Memory B cell (primary cell): ENCODE measurements around the gene NFIX.

Source experiments
- ATAC-seq: fragments of 150-1000 bp; cut with Tn5 transposase; 2 replicates; pipeline ENCODE4 v1.10.0; 2021; ENCODE audit warnings: low read depth, mild to moderate bottlenecking, moderate library complexity
- DNase-seq, 2 donors: peaks; one replicate each; pipeline ENCODE4 v3.0.0; 2022; ENCODE audit warnings: low spot score in 2 of 2
- H3K27ac Mint-ChIP-seq: one replicate; pipeline ENCODE4 v1.8.0; 2022; ENCODE audit warnings: mild to moderate bottlenecking, moderate library complexity, mixed read lengths
- H3K27me3 Mint-ChIP-seq: one replicate; pipeline ENCODE4 v1.8.0; 2022; ENCODE audit warnings: mixed read lengths
- H3K36me3 Mint-ChIP-seq: one replicate; pipeline ENCODE4 v1.8.0; 2022; ENCODE audit warnings: mild to moderate bottlenecking, mixed read lengths
- H3K4me1 Mint-ChIP-seq: one replicate; pipeline ENCODE4 v1.8.0; 2022; ENCODE audit warnings: mixed read lengths
- H3K4me3 Mint-ChIP-seq: one replicate; pipeline ENCODE4 v1.8.0; 2022; ENCODE audit warnings: mild to moderate bottlenecking, moderate library complexity, mixed read lengths
- H3K9me3 Mint-ChIP-seq: one replicate; pipeline ENCODE4 v1.8.0; 2022; ENCODE audit warnings: mixed read lengths

Gene NFIX

GRCh38 chr19:13094771-13095392 is 99.6 kb downstream of the NFIX start:
- peak in 1 of 2 donors; percentile 51 for DNase-seq
- peak; percentile 31 for ATAC-seq
- Mint-ChIP-seq H3K36me3 (peaks cover 3% of the 10 kb centered on the region), H3K4me3 (peak overlapping the region; percentile 93), H3K27ac (peak overlapping the region; percentile 91), H3K27me3 (no peaks in the 10 kb centered on the region), H3K4me1 (peaks cover 21% of the 10 kb centered on the region), H3K9me3 (no peaks in the 10 kb centered on the region)

GRCh38 chr19:13095393-13095784 is 100.1 kb downstream of the NFIX start:
- H3K27me3 Mint-ChIP-seq = no peaks in the 10 kb centered on the region
- H3K9me3 Mint-ChIP-seq = no peaks in the 10 kb centered on the region
- H3K27ac Mint-ChIP-seq = peak overlapping the region; percentile 91
- peak overlapping the region; percentile 93 for H3K4me3 Mint-ChIP-seq
- peaks cover 26% of the 10 kb centered on the region for H3K4me1 Mint-ChIP-seq
- H3K36me3 Mint-ChIP-seq = peaks cover 8% of the 10 kb centered on the region
- ATAC-seq = peak; percentile 21
- DNase-seq = peak in 1 of 2 donors; percentile 61

GRCh38 chr19:13095934-13096927 is 101.0 kb downstream of the NFIX start:
- Mint-ChIP-seq H3K9me3 (no peaks in the 10 kb centered on the region), H3K4me3 (peak overlapping the region; percentile 93), H3K27ac (peak overlapping the region; percentile 91), H3K27me3 (no peaks in the 10 kb centered on the region), H3K36me3 (peaks cover 8% of the 10 kb centered on the region), H3K4me1 (peaks cover 27% of the 10 kb centered on the region)
- peak in 1 of 2 donors; percentile 49 for DNase-seq
- ATAC-seq = no peak

- Mint-ChIP-seq H3K27me3 (no peaks in the 10 kb centered on the region), H3K36me3 (peaks cover 8% of the 10 kb centered on the region), H3K4me1 (peaks cover 31% of the 10 kb centered on the region), H3K27ac (peak overlapping the region; percentile 92), H3K4me3 (peak overlapping the region; percentile 93), H3K9me3 (no peaks in the 10 kb centered on the region)
- DNase-seq (no peak), ATAC-seq (no peak)
Observed at GRCh38 chr19:13097033-13097462, 101.8 kb downstream of the NFIX start.

GRCh38 chr19:13097463-13098258 is 102.4 kb downstream of the NFIX start:
- Mint-ChIP-seq H3K9me3 (no peaks in the 10 kb centered on the region), H3K27me3 (no peaks in the 10 kb centered on the region), H3K4me1 (peaks cover 31% of the 10 kb centered on the region), H3K36me3 (peaks cover 12% of the 10 kb centered on the region), H3K27ac (peak overlapping the region; percentile 92), H3K4me3 (peak overlapping the region; percentile 92)
- peak; percentile 7 for ATAC-seq
- DNase-seq = peak in 1 of 2 donors; percentile 18

GRCh38 chr19:13098277-13099072 is 103.2 kb downstream of the NFIX start:
- Mint-ChIP-seq H3K36me3 (peaks cover 12% of the 10 kb centered on the region), H3K4me1 (peaks cover 35% of the 10 kb centered on the region), H3K9me3 (no peaks in the 10 kb centered on the region), H3K27me3 (no peaks in the 10 kb centered on the region), H3K4me3 (peak overlapping the region; percentile 92), H3K27ac (peak overlapping the region; percentile 92)
- ATAC-seq = peak; percentile 7
- DNase-seq = peak in 1 of 2 donors; percentile 59

GRCh38 chr19:13099073-13099999 is 104.1 kb downstream of the NFIX start:
- peaks cover 30% of the 10 kb centered on the region for H3K4me1 Mint-ChIP-seq
- no peaks in the 10 kb centered on the region for H3K9me3 Mint-ChIP-seq
- peak; percentile 69 to 72 for DNase-seq
- no peaks in the 10 kb centered on the region for H3K27me3 Mint-ChIP-seq
- ATAC-seq = peak; percentile 7
- peaks cover 12% of the 10 kb centered on the region for H3K36me3 Mint-ChIP-seq
- peak overlapping the region; percentile 92 for H3K27ac Mint-ChIP-seq
- peak overlapping the region; percentile 95 for H3K4me3 Mint-ChIP-seq

GRCh38 chr19:13100031-13100588 is 104.8 kb downstream of the NFIX start:
- no peak for ATAC-seq

GRCh38 chr19:13100841-13101589 is 105.7 kb downstream of the NFIX start:
- Mint-ChIP-seq H3K27ac (peak overlapping the region; percentile 92), H3K27me3 (no peaks in the 10 kb centered on the region), H3K4me1 (peaks cover 37% of the 10 kb centered on the region), H3K4me3 (peak overlapping the region; percentile 95), H3K9me3 (no peaks in the 10 kb centered on the region), H3K36me3 (peaks cover 12% of the 10 kb centered on the region)
- DNase-seq = peak in 1 of 2 donors; percentile 19
- ATAC-seq = no peak

More at GRCh38 chr19:13100031-13100588, 104.8 kb downstream of the NFIX start:
- H3K36me3 Mint-ChIP-seq = peaks cover 12% of the 10 kb centered on the region
- no peaks in the 10 kb centered on the region for H3K27me3 Mint-ChIP-seq
- no peaks in the 10 kb centered on the region for H3K9me3 Mint-ChIP-seq
- peak in 1 of 2 donors; percentile 58 for DNase-seq
- H3K27ac Mint-ChIP-seq = peak overlapping the region; percentile 92
- H3K4me3 Mint-ChIP-seq = peak overlapping the region; percentile 95
- H3K4me1 Mint-ChIP-seq = peaks cover 33% of the 10 kb centered on the region

GRCh38 chr19:13101590-13102415 is 106.5 kb downstream of the NFIX start:
- H3K27me3 Mint-ChIP-seq = no peaks in the 10 kb centered on the region
- H3K9me3 Mint-ChIP-seq = no peaks in the 10 kb centered on the region
- peak overlapping the region; percentile 92 for H3K27ac Mint-ChIP-seq
- peaks cover 12% of the 10 kb centered on the region for H3K36me3 Mint-ChIP-seq
- DNase-seq (no peak), ATAC-seq (no peak)
- H3K4me3 Mint-ChIP-seq = peak overlapping the region; percentile 95
- peaks cover 40% of the 10 kb centered on the region for H3K4me1 Mint-ChIP-seq

GRCh38 chr19:13102416-13102665 is 107.1 kb downstream of the NFIX start:
- no peaks in the 10 kb centered on the region for H3K9me3 Mint-ChIP-seq
- peak overlapping the region; percentile 92 for H3K27ac Mint-ChIP-seq
- no peaks in the 10 kb centered on the region for H3K27me3 Mint-ChIP-seq
- peak overlapping the region; percentile 95 for H3K4me3 Mint-ChIP-seq
- no peak for DNase-seq
- no peak for ATAC-seq
- H3K36me3 Mint-ChIP-seq = peaks cover 12% of the 10 kb centered on the region
- peaks cover 40% of the 10 kb centered on the region for H3K4me1 Mint-ChIP-seq
